Kidney (tissue), 14 donors: ENCODE measurements around the gene FSTL1. TPM values are rescaled to one million over a fixed set of nuclear protein-coding genes. Genes with fewer than 3 reads are reported as not detected.
A peak's percentile ranks its signal among the peaks of the same experiment; 100 is the strongest.

ENCODE experiments used
- DNase-seq, 5 donors: peaks; one replicate each; pipeline ENCODE4 v3.0.0-alpha.2; 2013 to 2020
- FAIRE-seq: peaks from 2 replicates; lab custom pipeline; 2012; peaks lifted over from hg19 to GRCh38; lab: Jason Lieb, UNC
- H3K27ac ChIP-seq, 2 donors: one replicate each; pipeline ENCODE4 v1.7.0; 2013; ENCODE audit warnings: low read depth in 2 of 2, low read length in 2 of 2, inconsistent platforms in 1 of 2
- H3K27me3 ChIP-seq: one replicate; pipeline ENCODE4 v1.7.1; 2013; ENCODE audit warnings: low read length, inconsistent platforms; ENCODE audit not compliant: control insufficient read depth, insufficient read depth
- H3K36me3 ChIP-seq, 3 donors: one replicate each; pipeline versions ENCODE4 v1.7.0 to v1.7.1; 2013; ENCODE audit warnings: low read length in 3 of 3, control low read depth in 1 of 3, inconsistent platforms in 1 of 3; ENCODE audit not compliant: insufficient read depth in 3 of 3, control insufficient read depth in 2 of 3
- H3K4me1 ChIP-seq, 3 donors: one replicate each; pipeline versions ENCODE4 v1.7.0 to v1.7.1; 2013; ENCODE audit warnings: low read length in 3 of 3, inconsistent platforms in 1 of 3, low read depth in 1 of 3; ENCODE audit not compliant: control insufficient read depth in 2 of 3, insufficient read depth in 2 of 3
- H3K4me3 ChIP-seq, 3 donors: one replicate each; pipeline versions ENCODE4 v1.7.0 to v1.8.1; 2013; ENCODE audit warnings: low read length in 3 of 3, control low read depth in 1 of 3, inconsistent platforms in 1 of 3
- H3K9ac ChIP-seq, 3 donors: one replicate each; pipeline versions ENCODE4 v1.7.0 to v1.7.1; 2013; ENCODE audit warnings: low read length in 3 of 3, control low read depth in 1 of 3, inconsistent platforms in 1 of 3
- H3K9me3 ChIP-seq, 3 donors: one replicate each; pipeline versions ENCODE4 v1.7.0 to v1.7.1; 2013; ENCODE audit warnings: low read length in 3 of 3, control low read depth in 1 of 3, inconsistent platforms in 1 of 3; ENCODE audit not compliant: control insufficient read depth in 2 of 3, insufficient read depth in 1 of 3
- intact Hi-C: fragments of 100-400 bp; cut with DNase I; formaldehyde crosslinking; loops from one replicate; pipeline ENCODE4 v1.11.1; 2022
- polyA plus RNA-seq: library from polyadenylated mRNA; stranded (reverse); fragments of 350-450 nt; fragmentation: Illumina TruSeq; extraction: RNeasy Lipid Tissue Mini Kit (QIAGEN cat#74804); gene quantifications from one replicate; pipeline ENCODE4 v1.2.3, GENCODE V29; 2014; ENCODE audit warnings: low read depth, low replicate concordance; ENCODE audit not compliant: insufficient read depth
- total RNA-seq: library from RNA; stranded (reverse); fragmentation: NEBNext Ultra II Directional; extraction: Animal tissue kit (Norgen Biotek cat#: 25700); gene quantifications from one replicate; pipeline ENCODE4 v1.2.1, GENCODE V29; 2021
- TF ChIP-seq, protein P1 (sequence below): IDR thresholded peaks from 3 replicates; pipeline ENCODE4 v1.5.1; 2012; ENCODE audit warnings: mild to moderate bottlenecking, moderate library complexity, borderline replicate concordance; ENCODE audit not compliant: insufficient read depth; ENCODE audit errors: extremely low read depth
- donor health status: control.
- donor health status: control.
- donor health status: control.
- donor health status: control.
- donor health status: control.
- donor health status: DM: yes; HTN: yes; CAD: no.
- donor health status: Normal renal cell carcinoma (clear cell type).

Gene FSTL1
- total and polyA plus RNA-seq, 2 donors from 2014 or later: 31.1 to 193 TPM

DNA sequence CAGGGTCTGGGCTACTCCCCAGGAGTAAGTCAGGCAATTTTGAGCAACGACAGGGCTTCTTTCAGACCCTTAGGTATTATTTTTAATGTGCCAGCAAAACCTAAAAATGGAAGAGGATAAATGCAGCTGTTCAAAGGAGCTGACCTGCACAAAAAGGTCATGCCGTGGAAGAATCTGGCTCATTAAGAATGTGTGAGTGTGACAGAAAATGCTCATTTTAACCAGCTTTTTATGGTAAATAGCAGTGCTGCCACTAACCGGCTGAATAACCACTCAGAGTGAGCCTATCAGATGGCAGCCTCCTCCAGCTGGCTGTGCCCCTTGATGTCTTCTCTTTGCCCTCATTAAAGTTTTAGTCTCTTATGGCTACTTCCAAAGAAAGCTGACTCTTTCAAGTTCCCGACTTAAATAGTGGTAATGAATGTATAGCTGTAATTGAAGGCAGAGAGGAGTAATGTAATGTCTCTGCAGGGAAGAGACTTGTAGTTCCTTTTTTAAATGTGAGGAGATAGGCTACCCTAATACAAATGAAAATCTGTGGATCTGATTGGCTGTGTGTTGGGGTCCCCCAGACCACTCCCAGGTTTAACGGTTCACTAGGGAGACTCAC lies 9.5 kb upstream of the FSTL1 start:
- DNase-seq (peak in 2 of 5 donors; percentile 38), FAIRE-seq (no peak)
- intact Hi-C loops: no loop called here
- H3K36me3 ChIP-seq: no peaks in the 10 kb centered on the region
- no peaks in the 10 kb centered on the region for H3K9me3 ChIP-seq
- H3K27me3 ChIP-seq: no peaks in the 10 kb centered on the region
- TF ChIP-seq, protein P1, sequence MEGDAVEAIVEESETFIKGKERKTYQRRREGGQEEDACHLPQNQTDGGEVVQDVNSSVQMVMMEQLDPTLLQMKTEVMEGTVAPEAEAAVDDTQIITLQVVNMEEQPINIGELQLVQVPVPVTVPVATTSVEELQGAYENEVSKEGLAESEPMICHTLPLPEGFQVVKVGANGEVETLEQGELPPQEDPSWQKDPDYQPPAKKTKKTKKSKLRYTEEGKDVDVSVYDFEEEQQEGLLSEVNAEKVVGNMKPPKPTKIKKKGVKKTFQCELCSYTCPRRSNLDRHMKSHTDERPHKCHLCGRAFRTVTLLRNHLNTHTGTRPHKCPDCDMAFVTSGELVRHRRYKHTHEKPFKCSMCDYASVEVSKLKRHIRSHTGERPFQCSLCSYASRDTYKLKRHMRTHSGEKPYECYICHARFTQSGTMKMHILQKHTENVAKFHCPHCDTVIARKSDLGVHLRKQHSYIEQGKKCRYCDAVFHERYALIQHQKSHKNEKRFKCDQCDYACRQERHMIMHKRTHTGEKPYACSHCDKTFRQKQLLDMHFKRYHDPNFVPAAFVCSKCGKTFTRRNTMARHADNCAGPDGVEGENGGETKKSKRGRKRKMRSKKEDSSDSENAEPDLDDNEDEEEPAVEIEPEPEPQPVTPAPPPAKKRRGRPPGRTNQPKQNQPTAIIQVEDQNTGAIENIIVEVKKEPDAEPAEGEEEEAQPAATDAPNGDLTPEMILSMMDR: no peak
- no peak overlapping the region for H3K9ac ChIP-seq
- H3K27ac ChIP-seq: no peak overlapping the region
- peaks cover 0 to 6% (median 3%) of the 10 kb centered on the region in 3 donors for H3K4me1 ChIP-seq
- no peak overlapping the region for H3K4me3 ChIP-seq

DNA sequence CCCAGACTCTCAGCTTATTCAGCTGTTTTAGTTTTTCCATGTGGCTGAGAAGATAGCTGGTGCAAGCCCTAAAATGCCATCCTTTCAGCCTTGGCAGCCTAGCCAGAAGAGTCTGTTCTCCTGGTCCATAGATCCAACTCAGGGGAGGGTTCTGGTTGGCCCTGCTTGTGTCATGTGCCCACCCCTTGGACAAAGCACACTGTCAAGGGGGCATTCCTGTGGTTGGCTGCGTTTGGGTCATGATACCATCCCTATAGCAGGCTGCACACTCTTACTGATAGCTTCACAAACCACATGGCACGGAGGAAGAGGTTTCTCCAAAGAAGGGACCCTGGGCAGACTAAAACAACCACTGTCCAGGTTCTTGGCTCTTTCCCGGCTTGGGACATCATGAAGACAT lies 8.4 kb upstream of the FSTL1 start:
- TF ChIP-seq, protein P1: no peak
- DNase-seq: no peak

DNA sequence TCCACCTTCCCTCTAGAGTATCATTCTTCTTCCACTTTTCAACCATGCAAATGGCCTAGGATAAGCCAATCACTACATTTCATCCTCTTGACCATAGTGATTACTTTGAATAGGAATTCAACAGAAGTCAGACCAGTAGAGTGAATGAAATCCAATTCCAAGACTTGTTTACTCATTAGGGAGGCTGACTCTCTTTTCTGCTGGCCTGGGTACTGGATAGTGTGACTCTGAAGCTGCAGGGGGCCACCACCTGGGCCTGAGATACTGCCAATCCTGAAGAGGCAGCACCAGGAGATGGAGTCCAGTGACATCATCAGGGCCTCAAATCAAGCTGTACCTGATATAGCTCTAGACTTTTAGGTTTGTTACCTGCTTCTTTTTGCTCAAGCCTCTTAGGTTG lies 7.0 kb upstream of the FSTL1 start:
- TF ChIP-seq, protein P1: no peak
- no peak overlapping the region for H3K4me3 ChIP-seq
- no peak overlapping the region for H3K9ac ChIP-seq
- H3K27me3 ChIP-seq: no peaks in the 10 kb centered on the region
- FAIRE-seq (no peak), DNase-seq (no peak)
- peaks cover 0 to 6% (median 3%) of the 10 kb centered on the region in 3 donors for H3K4me1 ChIP-seq
- H3K9me3 ChIP-seq: no peaks in the 10 kb centered on the region
- intact Hi-C loops: no loop called here
- no peaks in the 10 kb centered on the region for H3K36me3 ChIP-seq
- no peak overlapping the region for H3K27ac ChIP-seq

More for the DNA sequence above, 8.4 kb upstream of the FSTL1 start:
- Histone ChIP-seq H3K9me3 (no peaks in the 10 kb centered on the region), H3K4me3 (no peak overlapping the region), H3K27ac (no peak overlapping the region), H3K36me3 (no peaks in the 10 kb centered on the region), H3K4me1 (peaks cover 0 to 6% (median 3%) of the 10 kb centered on the region in 3 donors), H3K27me3 (no peaks in the 10 kb centered on the region), H3K9ac (no peak overlapping the region)
- no peak for FAIRE-seq
- intact Hi-C loops: no loop called here
